NCI-H226 (cell line): ENCODE data around the gene BCORL1.

ENCODE experiments used
- DNase-seq: peaks from one replicate; pipeline ENCODE4 v3.0.0-alpha.2; 2015

BCORL1 gene

GRCh38 chrX:130014356-130014755 lies 31.9 kb downstream of the BCORL1 start:
- DNase-seq: no peak

- no peak for DNase-seq
Observed at GRCh38 chrX:130014770-130015169, 32.3 kb downstream of the BCORL1 start.

- DNase-seq: no peak
Observed at GRCh38 chrX:130015181-130015580, 32.7 kb downstream of the BCORL1 start.

GRCh38 chrX:130018143-130018542 lies 35.7 kb downstream of the BCORL1 start:
- DNase-seq: no peak

GRCh38 chrX:130020661-130021324 lies 38.4 kb downstream of the BCORL1 start:
- no peak for DNase-seq

GRCh38 chrX:130024127-130024526 lies 41.7 kb downstream of the BCORL1 start:
- DNase-seq: peak; percentile 24

- no peak for DNase-seq
Observed at GRCh38 chrX:130025256-130025655, 42.8 kb downstream of the BCORL1 start.

- no peak for DNase-seq
Observed at GRCh38 chrX:130027569-130027968, 45.1 kb downstream of the BCORL1 start.

GRCh38 chrX:130028196-130028595 lies 45.8 kb downstream of the BCORL1 start:
- DNase-seq: no peak

- DNase-seq: no peak
Observed at GRCh38 chrX:130030826-130031225, 48.4 kb downstream of the BCORL1 start.

GRCh38 chrX:130032552-130032951 lies 50.1 kb downstream of the BCORL1 start:
- no peak for DNase-seq

- no peak for DNase-seq
Observed at GRCh38 chrX:130034178-130034577, 51.7 kb downstream of the BCORL1 start.

GRCh38 chrX:130039847-130040246 lies 57.4 kb downstream of the BCORL1 start:
- DNase-seq: no peak

GRCh38 chrX:130047416-130047815 lies 65.0 kb downstream of the BCORL1 start:
- no peak for DNase-seq

- DNase-seq: no peak
Observed at GRCh38 chrX:130048686-130049222, 66.3 kb downstream of the BCORL1 start.

- no peak for DNase-seq
Observed at GRCh38 chrX:130049821-130050220, 67.4 kb downstream of the BCORL1 start.

- DNase-seq: no peak
Observed at GRCh38 chrX:130051176-130051845, 68.9 kb downstream of the BCORL1 start.

GRCh38 chrX:130053236-130053635 lies 70.8 kb downstream of the BCORL1 start:
- DNase-seq: no peak

- peak; percentile 19 for DNase-seq
Observed at GRCh38 chrX:130055103-130055502, 72.7 kb downstream of the BCORL1 start.

- DNase-seq: no peak
Observed at GRCh38 chrX:130055899-130056298, 73.5 kb downstream of the BCORL1 start.

- no peak for DNase-seq
Observed at GRCh38 chrX:130057209-130057608, 74.8 kb downstream of the BCORL1 start.

GRCh38 chrX:130058652-130059051 lies 76.2 kb downstream of the BCORL1 start:
- no peak for DNase-seq

GRCh38 chrX:130060122-130061069 lies 78.0 kb downstream of the BCORL1 start:
- DNase-seq: peak; percentile 39
